GM21529 (cell line): Measurements from ENCODE around the gene NRAP.

Experiments
- ATAC-seq: cut with Tn5 transposase; IDR thresholded peaks from one replicate; pipeline ENCODE4 v1.9.1; 2021; ENCODE audit not compliant: unreplicated experiment

Gene NRAP

GRCh38 chr10:113565364-113565763 lies 98.5 kb downstream of the NRAP start:
- no peak for ATAC-seq

- ATAC-seq = peak; percentile 97
These were observed 100.3 kb downstream of the NRAP start for GRCh38 chr10:113563306-113564088.

- no peak for ATAC-seq
These were observed 101.1 kb downstream of the NRAP start for GRCh38 chr10:113562704-113563103.

GRCh38 chr10:113562069-113562468 lies 101.8 kb downstream of the NRAP start:
- no peak for ATAC-seq

- no peak for ATAC-seq
These were observed 102.6 kb downstream of the NRAP start for GRCh38 chr10:113561214-113561613.

GRCh38 chr10:113560071-113560470 lies 103.8 kb downstream of the NRAP start:
- no peak for ATAC-seq

- no peak for ATAC-seq
These were observed 105.9 kb downstream of the NRAP start for GRCh38 chr10:113557903-113558321.

- no peak for ATAC-seq
These were observed 106.4 kb downstream of the NRAP start for GRCh38 chr10:113557424-113557862.

GRCh38 chr10:113555751-113556150 lies 108.1 kb downstream of the NRAP start:
- no peak for ATAC-seq

GRCh38 chr10:113555245-113555644 lies 108.6 kb downstream of the NRAP start:
- ATAC-seq = no peak

GRCh38 chr10:113554214-113554613 lies 109.6 kb downstream of the NRAP start:
- no peak for ATAC-seq

- no peak for ATAC-seq
These were observed 110.7 kb downstream of the NRAP start for GRCh38 chr10:113553149-113553548.

- ATAC-seq = no peak
These were observed 111.1 kb downstream of the NRAP start, which contains the start of gene HABP2 for GRCh38 chr10:113552701-113553100. Gene HABP2 (plus strand): TSS chr10:113553053. CDS start chr10:113553122, 69 bp downstream.

GRCh38 chr10:113552014-113552413 lies 111.8 kb downstream of the NRAP start:
- no peak for ATAC-seq

GRCh38 chr10:113550365-113550764 lies 113.5 kb downstream of the NRAP start:
- ATAC-seq = peak; percentile 69

GRCh38 chr10:113549856-113550255 lies 114.0 kb downstream of the NRAP start:
- ATAC-seq = no peak

GRCh38 chr10:113547426-113547825 lies 116.4 kb downstream of the NRAP start:
- ATAC-seq = no peak

GRCh38 chr10:113544392-113544791 lies 119.4 kb downstream of the NRAP start:
- ATAC-seq = no peak

GRCh38 chr10:113543107-113543955 lies 120.5 kb downstream of the NRAP start:
- ATAC-seq = no peak

- ATAC-seq = no peak
These were observed 122.3 kb downstream of the NRAP start for GRCh38 chr10:113541549-113541927.

- ATAC-seq = no peak
These were observed 122.8 kb downstream of the NRAP start for GRCh38 chr10:113540845-113541548.
